Peyer's patch (tissue), 4 donors: ENCODE data around the gene NME7. TPM values are rescaled to one million over a fixed set of nuclear protein-coding genes. Genes with fewer than 3 reads are reported as not detected.

Source experiments
- DNase-seq, 3 donors: peaks; one replicate each; pipeline ENCODE4 v3.0.0-alpha.2; 2017 to 2019
- H3K27ac ChIP-seq, 4 donors: fragments of 200-600 bp; sonication (generic); one replicate each; pipeline ENCODE4 v1.5.1; 2016 to 2019
- H3K27me3 ChIP-seq, 2 donors: fragments of 200-600 bp; sonication (generic); one replicate each; pipeline ENCODE4 v1.5.1; 2019
- H3K36me3 ChIP-seq, 3 donors: fragments of 200-600 bp; sonication (generic); one replicate each; pipeline ENCODE4 v1.5.1; 2016 to 2019
- H3K4me1 ChIP-seq, 4 donors: fragments of 200-600 bp; sonication (generic); one replicate each; pipeline ENCODE4 v1.5.1; 2016 to 2019
- H3K4me3 ChIP-seq, 4 donors: fragments of 200-600 bp; sonication (generic); 1 replicate in 3 of 4; 2 replicates in 1 of 4; pipeline ENCODE4 v1.5.1; 2016 to 2019; ENCODE audit warnings: mild to moderate bottlenecking in 1 of 4
- H3K9me3 ChIP-seq, 4 donors: fragments of 200-600 bp; sonication (generic); one replicate each; pipeline ENCODE4 v1.5.1; 2016 to 2019; ENCODE audit warnings: mild to moderate bottlenecking in 1 of 4
- CTCF ChIP-seq, 6 experiments: fragments of 450-650 bp in 4 of 6; fragments of 200-600 bp in 2 of 6; sonication (generic) in 1 of 6; IDR thresholded peaks; one replicate each; pipeline ENCODE4 v1.5.1; 2017 to 2019; ENCODE audit warnings: antibody characterized with exemption in 6 of 6, mild to moderate bottlenecking in 3 of 6, moderate library complexity in 1 of 6
- POLR2A ChIP-seq, 2 donors: fragments of 450-650 bp; IDR thresholded peaks; one replicate each; pipeline ENCODE4 v1.5.1; 2017; ENCODE audit warnings: antibody characterized with exemption in 2 of 2, mild to moderate bottlenecking in 2 of 2, moderate library complexity in 2 of 2
- total RNA-seq, 4 donors: library from RNA; depleted of rRNA; stranded (reverse); fragments of >200 nt; gene quantifications; one replicate each; pipeline ENCODE4 v1.1.0, GENCODE V29; 2016

NME7 gene
- total RNA-seq, 4 donors from 2014 or later: 3.3 to 12.7 (median 4.6) TPM

DNA sequence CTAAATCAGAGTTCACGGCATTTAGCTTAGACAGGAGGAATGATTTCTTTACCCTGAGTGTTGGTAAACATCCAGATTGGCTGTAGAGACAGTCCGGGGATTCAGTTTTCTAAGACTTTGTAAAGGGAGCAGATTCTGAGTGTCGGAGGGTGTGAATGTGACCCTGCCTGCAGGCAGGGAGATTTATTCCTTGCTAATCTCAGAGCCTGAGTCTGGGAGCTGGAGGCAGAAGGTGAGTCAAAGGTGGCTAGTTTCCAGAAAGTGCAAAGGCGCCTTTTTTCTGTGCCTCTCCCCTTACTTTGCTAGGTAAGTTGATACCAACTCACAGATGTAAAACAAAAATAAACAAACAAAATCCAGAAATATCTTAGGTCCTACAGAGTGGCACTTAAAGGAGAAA lies 249.4 kb downstream of the NME7 start:
- peak overlapping the region in 2 of 4 donors; percentile 1 to 91 for H3K27ac ChIP-seq
- TF ChIP-seq CTCF (IDR thresholded peaks at IDR 0.05) (no peak), POLR2A (IDR thresholded peaks at IDR 0.05) (no peak)
- no peak for DNase-seq
- H3K36me3 ChIP-seq: peaks cover 0 to 70% (median 0%) of the 10 kb centered on the region in 3 donors
- H3K4me3 ChIP-seq: no peak overlapping the region
- H3K27me3 ChIP-seq: no peaks in the 10 kb centered on the region
- H3K4me1 ChIP-seq: peaks cover 0 to 67% (median 7%) of the 10 kb centered on the region in 4 donors
- no peaks in the 10 kb centered on the region for H3K9me3 ChIP-seq

GRCh38 chr1:169117599-169117998 lies 250.0 kb downstream of the NME7 start:
- Histone ChIP-seq H3K4me3 (no peak overlapping the region), H3K27ac (peak overlapping the region in 1 of 4 donors; percentile 91), H3K27me3 (no peaks in the 10 kb centered on the region), H3K4me1 (peaks cover 0 to 73% (median 7%) of the 10 kb centered on the region in 4 donors), H3K36me3 (peaks cover 0 to 76% (median 0%) of the 10 kb centered on the region in 3 donors), H3K9me3 (no peaks in the 10 kb centered on the region)
- TF ChIP-seq POLR2A (IDR thresholded peaks at IDR 0.05) (no peak), CTCF (IDR thresholded peaks at IDR 0.05) (no peak)
- DNase-seq: no peak

DNA sequence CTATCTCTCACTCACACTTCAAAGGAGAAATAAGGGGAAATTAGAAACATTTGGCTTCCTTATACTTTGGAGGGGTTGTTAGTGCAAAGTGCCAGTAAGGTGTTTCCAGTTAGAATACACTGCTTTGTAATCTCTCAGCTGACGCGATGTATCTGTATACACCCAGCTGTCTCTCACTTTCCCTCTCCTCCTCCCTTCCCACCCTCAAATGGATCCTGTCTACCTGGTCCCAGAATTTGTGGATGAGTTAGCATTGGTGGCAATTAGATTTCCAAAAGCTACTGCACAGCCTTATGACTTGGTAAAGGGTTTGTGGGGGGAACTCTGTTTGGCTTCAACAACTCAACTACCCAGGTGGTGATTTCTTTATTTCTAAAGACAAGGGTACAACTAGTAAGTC lies 250.6 kb downstream of the NME7 start:
- no peak for DNase-seq
- peak overlapping the region in 1 of 4 donors; percentile 32 for H3K4me3 ChIP-seq
- TF ChIP-seq POLR2A (IDR thresholded peaks at IDR 0.05) (no peak), CTCF (IDR thresholded peaks at IDR 0.05) (no peak)
- H3K36me3 ChIP-seq: peaks cover 0 to 80% (median 0%) of the 10 kb centered on the region in 3 donors
- peaks cover 0 to 78% (median 7%) of the 10 kb centered on the region in 4 donors for H3K4me1 ChIP-seq
- H3K27me3 ChIP-seq: no peaks in the 10 kb centered on the region
- no peaks in the 10 kb centered on the region for H3K9me3 ChIP-seq
- peak overlapping the region in 3 of 4 donors; percentile 57 to 91 (median 65) for H3K27ac ChIP-seq

GRCh38 chr1:169115891-169116585 lies 251.6 kb downstream of the NME7 start:
- Histone ChIP-seq H3K4me3 (peak overlapping the region; percentile 20 to 35 (median 27)), H3K36me3 (peaks cover 0 to 80% (median 0%) of the 10 kb centered on the region in 3 donors), H3K4me1 (peaks cover 0 to 88% (median 7%) of the 10 kb centered on the region in 4 donors), H3K27me3 (no peaks in the 10 kb centered on the region), H3K27ac (peak overlapping the region; percentile 57 to 91 (median 62)), H3K9me3 (no peaks in the 10 kb centered on the region)
- DNase-seq: peak; percentile 68 to 85 (median 77)
- TF ChIP-seq POLR2A (IDR thresholded peaks at IDR 0.05) (no peak), CTCF (IDR thresholded peaks at IDR 0.05) (no peak)

DNA sequence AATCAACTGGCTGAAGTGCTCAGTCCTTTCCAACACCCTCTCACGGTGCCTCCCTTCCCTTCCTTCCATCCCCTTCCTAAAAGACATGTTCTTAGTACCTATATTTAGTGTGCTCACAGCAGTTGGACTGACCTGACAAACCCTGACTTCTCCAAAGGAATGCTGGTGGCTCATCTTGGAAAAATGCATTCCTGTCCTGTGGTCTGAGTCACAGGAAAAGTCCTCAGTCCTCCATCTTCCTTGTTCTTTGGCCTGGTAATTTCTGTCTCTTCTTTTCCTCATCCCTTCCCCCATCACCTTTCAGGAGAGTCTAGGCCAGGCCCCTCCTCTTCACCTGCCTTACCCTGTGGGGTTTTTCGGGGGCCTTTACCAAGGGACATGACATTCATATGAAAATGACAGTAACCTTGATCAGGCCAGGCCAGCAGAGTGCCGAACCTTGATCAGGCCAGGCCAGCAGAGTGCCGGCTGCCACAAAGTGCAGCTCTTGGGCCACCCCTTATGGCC lies 253.9 kb downstream of the NME7 start:
- H3K9me3 ChIP-seq: no peaks in the 10 kb centered on the region
- peaks cover 0 to 73% (median 7%) of the 10 kb centered on the region in 4 donors for H3K4me1 ChIP-seq
- DNase-seq: no peak
- no peaks in the 10 kb centered on the region for H3K27me3 ChIP-seq
- peaks cover 0 to 65% (median 0%) of the 10 kb centered on the region in 3 donors for H3K36me3 ChIP-seq
- peak overlapping the region in 1 of 4 donors; percentile 7 for H3K4me3 ChIP-seq
- TF ChIP-seq CTCF (IDR thresholded peaks at IDR 0.05) (no peak), POLR2A (IDR thresholded peaks at IDR 0.05) (no peak)
- peak overlapping the region in 3 of 4 donors; percentile 14 to 91 (median 79) for H3K27ac ChIP-seq
